DND-41 (cell line): ENCODE data around the gene MTHFD1.

Experiments
- ATAC-seq: fragments of 200-7000 bp; cut with Tn5 transposase; 3 replicates; pipeline ENCODE4 v1.9.1; 2021; ENCODE audit warnings: low read depth; ENCODE audit not compliant: insufficient read depth
- DNase-seq: peaks from one replicate; pipeline ENCODE4 v3.0.0-alpha.2; 2020
- H2AFZ ChIP-seq: 2 replicates; pipeline ENCODE4 v1.6.0; 2012; ENCODE audit warnings: low read depth, low read length
- H3K27ac ChIP-seq: 2 replicates; pipeline ENCODE4 v1.5.1; 2012; ENCODE audit warnings: low read length, inconsistent platforms
- H3K27me3 ChIP-seq: fragments of 200-600 bp; sonication (generic); 2 replicates; pipeline ENCODE4 v1.6.0; 2012; ENCODE audit warnings: low read length, mild to moderate bottlenecking, inconsistent platforms; ENCODE audit not compliant: insufficient read depth, poor library complexity
- H3K36me3 ChIP-seq: 2 replicates; pipeline ENCODE4 v1.5.1; 2012; ENCODE audit warnings: low read length, inconsistent platforms; ENCODE audit not compliant: insufficient read depth
- H3K4me1 ChIP-seq: 2 replicates; pipeline ENCODE4 v1.5.1; 2012; ENCODE audit warnings: mild to moderate bottlenecking, low read length; ENCODE audit not compliant: insufficient read depth
- H3K4me2 ChIP-seq: 2 replicates; pipeline ENCODE4 v1.6.0; 2012; ENCODE audit warnings: mild to moderate bottlenecking, moderate library complexity, low read length, inconsistent platforms; ENCODE audit not compliant: insufficient read depth
- H3K4me3 ChIP-seq, 2 experiments: fragments of 200-600 bp in 1 of 2; shearing (Covaris generic) in 1 of 2; 2 replicates each; pipeline ENCODE4 v1.5.1; 2012 to 2016; ENCODE audit warnings: inconsistent platforms in 2 of 2, low read length in 2 of 2, mild to moderate bottlenecking in 2 of 2, low read depth in 1 of 2, moderate library complexity in 1 of 2
- H3K79me2 ChIP-seq: 2 replicates; pipeline ENCODE4 v1.6.0; 2012; ENCODE audit warnings: low read length, inconsistent platforms; ENCODE audit not compliant: insufficient read depth
- H3K9ac ChIP-seq: 2 replicates; pipeline ENCODE4 v1.6.0; 2012; ENCODE audit warnings: low read depth, mild to moderate bottlenecking, inconsistent platforms, low read length, moderate library complexity
- H3K9me3 ChIP-seq: 2 replicates; pipeline ENCODE4 v1.5.1; 2012; ENCODE audit warnings: low read length, moderate library complexity, mild to moderate bottlenecking, inconsistent platforms; ENCODE audit not compliant: insufficient read depth, severe bottlenecking
- H4K20me1 ChIP-seq: 2 replicates; pipeline ENCODE4 v1.6.0; 2012; ENCODE audit warnings: low read length; ENCODE audit not compliant: insufficient read depth
- EZH2 ChIP-seq: IDR thresholded peaks from 3 replicates; pipeline ENCODE4 v1.6.1; 2012; ENCODE audit warnings: borderline replicate concordance, low read depth, mild to moderate bottlenecking, moderate library complexity, low read length, inconsistent platforms; ENCODE audit not compliant: severe bottlenecking
- TF ChIP-seq, protein P1 (sequence below): IDR thresholded peaks from 2 replicates; pipeline ENCODE4 v1.5.1; 2012; ENCODE audit warnings: borderline replicate concordance, low read length, moderate library complexity, mild to moderate bottlenecking; ENCODE audit not compliant: poor library complexity, severe bottlenecking; ENCODE audit errors: extremely low read depth

MTHFD1 gene

DNA sequence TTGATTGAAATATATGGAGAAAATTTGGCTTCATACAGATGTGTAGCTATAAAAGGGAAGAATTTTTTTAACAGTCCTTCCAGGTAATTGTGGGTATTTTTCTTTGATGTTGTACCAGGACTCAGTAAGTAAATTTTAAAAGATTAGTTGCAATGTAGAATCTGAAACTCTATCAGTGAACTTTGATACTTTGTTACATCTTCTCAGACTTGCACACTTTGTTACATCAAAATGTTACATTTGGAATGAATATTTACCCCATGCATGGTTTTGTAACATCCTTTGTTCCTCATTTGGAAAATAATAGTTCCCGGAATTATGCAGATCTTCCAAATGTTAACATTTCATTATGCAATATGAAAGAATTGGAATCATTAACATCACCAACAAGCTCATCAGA lies 13.8 kb downstream of the MTHFD1 start:
- H3K4me1 ChIP-seq: no peaks in the 10 kb centered on the region
- TF ChIP-seq EZH2: no peak
- TF ChIP-seq, protein P1, sequence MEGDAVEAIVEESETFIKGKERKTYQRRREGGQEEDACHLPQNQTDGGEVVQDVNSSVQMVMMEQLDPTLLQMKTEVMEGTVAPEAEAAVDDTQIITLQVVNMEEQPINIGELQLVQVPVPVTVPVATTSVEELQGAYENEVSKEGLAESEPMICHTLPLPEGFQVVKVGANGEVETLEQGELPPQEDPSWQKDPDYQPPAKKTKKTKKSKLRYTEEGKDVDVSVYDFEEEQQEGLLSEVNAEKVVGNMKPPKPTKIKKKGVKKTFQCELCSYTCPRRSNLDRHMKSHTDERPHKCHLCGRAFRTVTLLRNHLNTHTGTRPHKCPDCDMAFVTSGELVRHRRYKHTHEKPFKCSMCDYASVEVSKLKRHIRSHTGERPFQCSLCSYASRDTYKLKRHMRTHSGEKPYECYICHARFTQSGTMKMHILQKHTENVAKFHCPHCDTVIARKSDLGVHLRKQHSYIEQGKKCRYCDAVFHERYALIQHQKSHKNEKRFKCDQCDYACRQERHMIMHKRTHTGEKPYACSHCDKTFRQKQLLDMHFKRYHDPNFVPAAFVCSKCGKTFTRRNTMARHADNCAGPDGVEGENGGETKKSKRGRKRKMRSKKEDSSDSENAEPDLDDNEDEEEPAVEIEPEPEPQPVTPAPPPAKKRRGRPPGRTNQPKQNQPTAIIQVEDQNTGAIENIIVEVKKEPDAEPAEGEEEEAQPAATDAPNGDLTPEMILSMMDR: no peak
- peaks cover 65% of the 10 kb centered on the region for H3K36me3 ChIP-seq
- H2AFZ ChIP-seq: no peak overlapping the region
- no peak overlapping the region for H3K4me3 ChIP-seq
- no peak overlapping the region for H3K9ac ChIP-seq
- no peaks in the 10 kb centered on the region for H3K27me3 ChIP-seq
- no peak overlapping the region for H3K27ac ChIP-seq
- ATAC-seq (no peak), DNase-seq (no peak)
- peaks cover 92% of the 10 kb centered on the region for H3K79me2 ChIP-seq
- H4K20me1 ChIP-seq: peaks cover 25% of the 10 kb centered on the region; the same call in 1 of the 2 replicates
- H3K4me2 ChIP-seq: no peak overlapping the region
- H3K9me3 ChIP-seq: no peaks in the 10 kb centered on the region

DNA sequence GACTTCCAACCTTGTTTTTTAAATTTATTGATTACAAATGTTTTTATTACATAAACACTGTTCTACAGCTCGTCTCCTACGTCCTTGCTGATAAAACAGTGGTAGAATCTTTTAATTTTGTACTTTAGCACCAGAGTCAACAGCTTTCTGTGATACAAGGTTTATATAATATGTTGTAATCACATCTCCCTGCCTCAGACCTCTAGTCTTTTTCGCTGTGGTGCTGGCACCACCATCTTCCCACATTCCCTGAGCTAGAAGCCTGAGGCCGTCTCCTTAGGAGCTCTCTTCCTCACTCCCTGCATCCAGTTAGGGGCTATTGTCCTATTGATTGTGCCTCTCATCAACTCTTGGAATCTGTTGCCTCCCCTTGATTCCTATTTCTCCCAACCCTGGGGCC lies 17.1 kb downstream of the MTHFD1 start:
- no peak overlapping the region for H3K9ac ChIP-seq
- H3K27ac ChIP-seq: no peak overlapping the region
- H2AFZ ChIP-seq: no peak overlapping the region
- H3K79me2 ChIP-seq: peaks cover 92% of the 10 kb centered on the region
- H3K4me2 ChIP-seq: no peak overlapping the region
- H3K4me3 ChIP-seq: no peak overlapping the region
- peaks cover 31% of the 10 kb centered on the region; the same call in 1 of the 2 replicates for H4K20me1 ChIP-seq
- peaks cover 86% of the 10 kb centered on the region for H3K36me3 ChIP-seq
- H3K9me3 ChIP-seq: no peaks in the 10 kb centered on the region
- TF ChIP-seq, protein P1: no peak
- TF ChIP-seq EZH2: no peak
- no peaks in the 10 kb centered on the region for H3K4me1 ChIP-seq
- no peaks in the 10 kb centered on the region for H3K27me3 ChIP-seq
- no peak for DNase-seq
- ATAC-seq: no peak

DNA sequence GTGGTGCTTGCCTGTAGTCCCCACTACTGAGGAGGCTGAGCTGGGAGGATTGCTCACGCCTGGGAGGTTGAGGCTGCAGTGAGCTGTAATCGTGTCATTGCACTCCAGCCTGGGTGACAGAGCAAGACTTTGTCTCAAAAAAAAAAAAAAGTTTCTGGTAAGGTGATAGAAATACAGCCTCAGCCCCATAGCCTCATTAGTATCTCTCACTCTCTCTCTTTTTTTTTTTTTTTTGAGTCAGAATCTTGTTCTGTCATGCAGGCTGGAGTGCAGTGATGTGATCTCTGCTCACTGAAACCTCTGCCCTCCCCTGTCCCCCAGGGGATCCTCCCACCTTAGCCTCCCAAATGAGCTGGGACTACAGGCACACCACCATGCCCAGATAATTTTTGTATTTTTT lies 19.2 kb downstream of the MTHFD1 start:
- H2AFZ ChIP-seq: no peak overlapping the region
- no peaks in the 10 kb centered on the region for H3K9me3 ChIP-seq
- no peaks in the 10 kb centered on the region for H3K27me3 ChIP-seq
- no peak overlapping the region for H3K4me2 ChIP-seq
- no peaks in the 10 kb centered on the region for H3K4me1 ChIP-seq
- ATAC-seq: no peak
- no peak overlapping the region for H3K27ac ChIP-seq
- H3K36me3 ChIP-seq: peaks cover 89% of the 10 kb centered on the region
- DNase-seq: no peak
- no peak for TF ChIP-seq EZH2
- TF ChIP-seq, protein P1: no peak
- H3K4me3 ChIP-seq: no peak overlapping the region
- peaks cover 82% of the 10 kb centered on the region for H3K79me2 ChIP-seq
- H3K9ac ChIP-seq: no peak overlapping the region
- H4K20me1 ChIP-seq: peaks cover 34% of the 10 kb centered on the region; the same call in 1 of the 2 replicates
